ENCODE measurements around the gene SNRNP48.

Gene SNRNP48

DNA sequence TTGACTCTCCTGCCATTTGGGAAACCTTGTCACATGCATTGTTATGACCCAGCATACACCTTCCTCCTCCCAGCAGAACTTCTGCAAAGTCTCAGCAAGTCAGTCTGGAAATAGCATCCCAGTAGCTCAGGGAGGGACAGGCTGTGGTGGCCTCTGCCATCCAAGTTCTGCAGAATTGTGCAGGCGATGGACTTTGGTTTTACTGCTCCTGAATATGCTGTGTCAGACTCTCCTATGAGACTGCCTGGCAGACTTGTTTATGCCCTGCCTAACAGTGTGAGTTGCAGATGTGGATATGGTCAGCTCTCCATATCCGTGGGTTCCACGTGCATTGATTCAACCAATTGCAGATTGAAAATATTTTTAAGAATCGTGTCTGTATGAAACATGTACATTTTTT is 52.8 kb downstream of the SNRNP48 start:
- DNase-seq (ENCODE audit: low spot score): no peak

DNA sequence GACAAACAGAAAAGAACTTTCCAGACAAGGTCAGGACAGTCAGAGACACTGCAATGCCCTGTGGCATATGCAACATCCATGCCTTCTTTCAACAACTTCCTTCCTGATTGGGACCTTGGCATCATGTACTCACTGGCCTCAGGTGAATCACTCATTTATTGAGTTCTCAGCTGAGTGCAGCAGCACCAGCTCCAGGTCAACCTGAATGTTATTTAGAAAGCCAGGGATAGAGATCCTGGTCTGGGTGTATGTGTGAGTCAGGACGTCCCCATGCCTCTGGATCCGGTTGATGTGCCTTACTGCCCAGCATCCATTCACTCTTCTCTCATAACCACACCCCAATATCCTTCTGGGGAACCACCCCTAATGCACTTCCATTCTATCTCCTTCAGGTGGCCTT is 54.4 kb downstream of the SNRNP48 start:
- DNase-seq (ENCODE audit: low spot score): no peak

- DNase-seq (ENCODE audit: low spot score): no peak
Observed at GRCh38 chr6:7646394-7646793, 56.4 kb downstream of the SNRNP48 start.

GRCh38 chr6:7647504-7647903 is 57.5 kb downstream of the SNRNP48 start:
- DNase-seq (ENCODE audit: low spot score): no peak

- DNase-seq (ENCODE audit: low spot score): no peak
Observed at GRCh38 chr6:7649037-7649810, 59.2 kb downstream of the SNRNP48 start.

DNA sequence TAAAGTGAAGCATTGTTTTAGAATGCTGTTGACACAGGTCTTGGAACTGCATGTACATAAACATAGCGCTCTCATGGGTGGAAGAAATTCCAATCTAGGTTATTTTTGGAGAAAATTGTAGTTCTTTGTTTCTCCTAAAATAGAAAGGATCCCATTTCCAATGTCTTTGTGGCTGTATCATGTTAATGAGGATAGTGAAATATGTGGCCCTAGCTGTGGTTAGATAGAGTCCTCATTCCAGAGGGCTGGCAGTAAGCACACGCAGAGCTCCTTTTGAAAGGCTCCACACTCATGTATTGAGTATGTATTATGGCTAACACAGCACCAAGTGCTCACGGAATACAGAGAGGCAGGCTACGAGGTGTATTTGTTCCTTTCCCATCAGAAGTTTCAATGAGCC is 60.9 kb downstream of the SNRNP48 start:
- no peak for DNase-seq (ENCODE audit: low spot score)

DNA sequence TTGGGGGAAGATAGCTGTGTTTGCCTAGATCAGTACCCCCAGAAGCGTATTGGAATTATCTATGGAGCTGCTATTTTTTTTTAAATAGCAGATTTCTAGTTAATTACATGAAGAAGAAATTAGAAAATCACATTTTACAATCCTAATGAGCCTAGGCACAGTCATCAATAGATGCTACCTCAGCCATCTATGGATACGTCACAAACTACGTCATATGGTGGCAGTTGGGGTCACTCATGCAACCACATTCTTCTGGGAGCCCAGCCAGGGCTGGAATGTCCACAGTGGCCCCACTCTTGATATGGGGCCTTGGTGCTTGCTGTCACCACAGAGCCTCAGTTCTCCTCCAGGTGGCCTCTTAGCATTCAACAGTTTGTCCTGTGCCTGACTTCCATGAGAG is 63.0 kb downstream of the SNRNP48 start:
- no peak for DNase-seq (ENCODE audit: low spot score)

DNA sequence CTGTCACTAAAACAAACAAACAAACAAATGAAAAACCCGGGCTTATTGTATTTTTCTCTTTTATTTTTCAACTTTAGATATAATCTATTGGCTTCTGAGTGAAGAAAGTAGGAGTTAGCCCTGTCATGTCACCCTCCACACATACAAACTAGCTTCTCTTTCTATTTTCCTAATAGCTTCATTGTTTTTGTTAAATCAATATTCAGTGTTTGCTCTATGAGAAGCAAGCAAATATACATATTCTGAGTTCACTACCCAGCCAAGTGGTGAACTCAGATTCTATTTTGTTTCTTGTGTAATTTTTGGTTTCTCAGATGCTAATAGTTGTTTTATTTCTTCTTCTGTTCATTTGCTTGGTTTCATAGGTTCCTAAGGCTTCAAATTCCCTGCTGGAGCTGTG is 66.4 kb downstream of the SNRNP48 start:
- no peak for DNase-seq (ENCODE audit: low spot score)

GRCh38 chr6:7658543-7658942 is 68.5 kb downstream of the SNRNP48 start:
- DNase-seq (ENCODE audit: low spot score): no peak

DNA sequence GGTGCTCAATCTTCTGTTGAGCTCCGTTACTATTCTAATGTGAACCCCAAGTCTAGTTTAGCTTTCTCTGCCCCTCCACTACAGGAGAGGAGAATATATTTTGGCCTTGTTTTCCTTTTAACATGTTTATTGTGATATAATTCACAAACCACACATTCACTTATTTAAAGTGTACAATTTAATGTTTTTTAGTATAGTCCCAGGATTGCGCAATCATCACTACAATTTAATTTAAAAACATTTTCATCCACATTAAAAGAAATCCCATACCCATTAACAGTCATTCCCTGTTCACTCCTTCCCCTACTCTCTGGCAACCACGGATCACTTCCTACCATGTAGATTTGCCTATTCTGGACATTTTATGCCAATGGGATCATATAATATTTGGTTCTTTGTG is 71.4 kb downstream of the SNRNP48 start:
- DNase-seq (ENCODE audit: low spot score): no peak
